KBM-7 (cell line): ENCODE data around the gene ANKH.

Experiments
- DNase-seq: peaks from one replicate; pipeline ENCODE4 v3.0.0-alpha.2; 2015
- in situ Hi-C: fragments of 300-500 bp; cut with MboI; formaldehyde crosslinking; loops from 2 replicates; pipeline ENCODE4 v1.14.3; 2020; ENCODE audit warnings: low sequenced_read_pairs, low pct_unique_long_range_greater_than_20kb, mixed read lengths

ANKH gene

GRCh38 chr5:14773588-14773987, 98.0 kb downstream of the ANKH start:
- in situ Hi-C loops, result no loop called here
- no peak for DNase-seq

- in situ Hi-C loops, result no loop called here
- DNase-seq, result no peak
Measured at GRCh38 chr5:14771972-14772371, 99.6 kb downstream of the ANKH start.

- in situ Hi-C loops, result no loop called here
- DNase-seq, result no peak
Measured at GRCh38 chr5:14771189-14771588, 100.4 kb downstream of the ANKH start.

GRCh38 chr5:14768508-14769365, 102.8 kb downstream of the ANKH start:
- no peak for DNase-seq
- in situ Hi-C loops, result no loop called here

- in situ Hi-C loops, result no loop called here
- DNase-seq, result no peak
Measured at GRCh38 chr5:14767735-14768507, 103.7 kb downstream of the ANKH start.

- in situ Hi-C loops, result no loop called here
- no peak for DNase-seq
Measured at GRCh38 chr5:14767053-14767452, 104.5 kb downstream of the ANKH start.

- DNase-seq, result no peak
- in situ Hi-C loops, result no loop called here
Measured at GRCh38 chr5:14766584-14766983, 105.0 kb downstream of the ANKH start.

GRCh38 chr5:14765587-14765986, 106.0 kb downstream of the ANKH start:
- in situ Hi-C loops, result no loop called here
- DNase-seq, result no peak

- in situ Hi-C loops, result no loop called here
- DNase-seq, result no peak
Measured at GRCh38 chr5:14762549-14763216, 108.9 kb downstream of the ANKH start.

- in situ Hi-C loops, result no loop called here
Measured at GRCh38 chr5:14760548-14761002, 111.0 kb downstream of the ANKH start.

GRCh38 chr5:14759744-14760547, 111.6 kb downstream of the ANKH start:
- DNase-seq, result no peak
- in situ Hi-C loops, result no loop called here

More at GRCh38 chr5:14760548-14761002, 111.0 kb downstream of the ANKH start:
- no peak for DNase-seq

GRCh38 chr5:14757850-14758249, 113.7 kb downstream of the ANKH start:
- in situ Hi-C loops, result no loop called here
- no peak for DNase-seq

- in situ Hi-C loops, result no loop called here
- DNase-seq, result no peak
Measured at GRCh38 chr5:14756478-14756877, 115.1 kb downstream of the ANKH start.

- in situ Hi-C loops, result no loop called here
- DNase-seq, result no peak
Measured at GRCh38 chr5:14753947-14754346, 117.6 kb downstream of the ANKH start.

- no peak for DNase-seq
- in situ Hi-C loops, result no loop called here
Measured at GRCh38 chr5:14753292-14753691, 118.3 kb downstream of the ANKH start.

GRCh38 chr5:14752497-14753071, 119.0 kb downstream of the ANKH start:
- in situ Hi-C loops, result no loop called here
- DNase-seq, result no peak

GRCh38 chr5:14750712-14751111, 120.9 kb downstream of the ANKH start:
- in situ Hi-C loops, result no loop called here
- DNase-seq, result no peak

GRCh38 chr5:14749579-14750101, 121.9 kb downstream of the ANKH start:
- in situ Hi-C loops, result loop anchor here (25.0 kb wide), 1 partner anchor 263 kb away; no protein-coding TSS in a partner anchor
- no peak for DNase-seq
